Pons (tissue), 1 donor: ENCODE data around the gene SPATA9.
A peak's percentile ranks its signal among the peaks of the same experiment; 100 is the strongest.
"Not testable (repeated sequence)": the region's sequence is repeated elsewhere in the genome, so short reads cannot be mapped to it uniquely, and the experiment has no call there.

Experiments used
- DNase-seq: peaks from one replicate; pipeline ENCODE4 v3.0.0-alpha.2; 2016; ENCODE audit warnings: low spot score

Gene SPATA9

GRCh38 chr5:95717439-95717838 lies 34.6 kb upstream of the SPATA9 start:
- no peak for DNase-seq

GRCh38 chr5:95715799-95716461 lies 33.1 kb upstream of the SPATA9 start:
- no peak for DNase-seq

DNA sequence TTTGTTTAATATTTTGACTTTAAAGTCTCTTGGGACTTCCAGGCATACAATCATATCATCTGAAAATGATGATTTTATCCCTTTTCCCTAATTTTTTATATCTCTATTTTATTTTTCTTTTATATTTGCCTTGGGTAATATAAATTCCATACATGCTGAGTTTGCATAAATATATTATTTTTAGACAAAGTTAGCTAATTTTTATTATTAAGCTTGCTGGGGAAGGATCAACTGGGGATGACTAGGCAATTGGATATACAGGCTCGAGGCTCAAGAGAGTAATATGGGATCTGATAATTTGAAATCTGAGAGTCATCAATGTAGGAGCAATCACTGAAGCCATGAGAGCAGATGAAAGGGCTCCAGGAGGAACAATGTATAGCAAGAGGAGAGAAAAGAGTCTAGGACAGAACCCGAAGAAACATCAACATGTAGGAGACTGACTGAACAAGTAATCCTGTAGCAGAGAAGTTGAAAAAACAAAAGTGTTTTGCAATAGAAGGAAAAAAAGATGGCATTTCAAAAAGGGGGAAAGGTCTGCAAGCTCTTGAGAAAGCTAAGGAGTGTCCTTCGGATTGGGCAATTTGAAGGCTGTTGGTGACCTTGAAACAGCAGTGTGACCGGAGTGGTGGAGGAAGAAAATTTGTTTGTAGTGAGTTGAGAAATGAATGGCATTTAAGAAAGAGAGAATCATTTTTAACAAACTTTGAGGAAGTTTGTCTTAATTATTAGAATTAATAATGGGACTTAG lies 31.3 kb upstream of the SPATA9 start:
- DNase-seq = no peak

- DNase-seq = not testable (repeated sequence)
Observed at GRCh38 chr5:95713246-95713645, 30.5 kb upstream of the SPATA9 start.

- no peak for DNase-seq
Observed at GRCh38 chr5:95712347-95712958, 29.7 kb upstream of the SPATA9 start.

DNA sequence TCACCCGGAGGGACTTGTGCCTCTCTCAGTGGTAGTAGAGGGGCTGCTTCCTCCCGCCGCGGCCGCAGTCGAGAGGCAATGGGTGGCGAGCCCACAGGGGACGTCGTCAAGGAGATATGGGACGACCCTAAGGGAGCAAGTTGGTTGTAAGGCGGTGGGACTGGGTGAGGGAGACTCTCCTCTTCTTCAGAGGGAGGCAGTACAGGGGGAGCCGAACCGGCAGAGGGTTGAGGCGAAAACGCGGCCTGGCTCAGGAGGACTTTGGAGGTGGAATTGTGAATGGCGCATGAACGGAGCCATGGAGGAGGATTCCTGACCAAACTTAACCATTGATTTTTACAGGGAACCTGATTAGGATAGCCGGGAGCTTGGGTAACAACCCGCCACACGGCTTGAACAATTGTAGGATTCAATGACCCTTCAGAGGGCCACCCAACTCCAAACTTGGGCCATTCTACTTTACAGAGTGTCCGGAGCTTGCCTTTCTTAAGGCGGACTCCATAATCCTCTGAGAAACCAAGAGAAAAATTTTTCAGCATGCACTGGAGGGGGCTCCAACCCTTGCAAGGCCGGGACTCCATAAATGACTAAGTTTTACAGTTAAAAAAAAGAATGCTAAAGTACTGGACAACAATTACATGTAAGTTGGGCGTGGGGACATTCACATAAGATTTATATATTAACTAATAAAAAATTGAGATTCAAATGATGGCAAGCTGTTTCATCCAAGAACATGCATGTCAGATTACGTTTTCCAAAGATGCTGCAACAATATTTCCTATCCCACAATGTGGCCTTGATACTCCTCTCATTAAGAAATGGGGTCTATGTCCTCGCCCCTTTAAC lies 28.9 kb upstream of the SPATA9 start:
- no peak for DNase-seq

DNA sequence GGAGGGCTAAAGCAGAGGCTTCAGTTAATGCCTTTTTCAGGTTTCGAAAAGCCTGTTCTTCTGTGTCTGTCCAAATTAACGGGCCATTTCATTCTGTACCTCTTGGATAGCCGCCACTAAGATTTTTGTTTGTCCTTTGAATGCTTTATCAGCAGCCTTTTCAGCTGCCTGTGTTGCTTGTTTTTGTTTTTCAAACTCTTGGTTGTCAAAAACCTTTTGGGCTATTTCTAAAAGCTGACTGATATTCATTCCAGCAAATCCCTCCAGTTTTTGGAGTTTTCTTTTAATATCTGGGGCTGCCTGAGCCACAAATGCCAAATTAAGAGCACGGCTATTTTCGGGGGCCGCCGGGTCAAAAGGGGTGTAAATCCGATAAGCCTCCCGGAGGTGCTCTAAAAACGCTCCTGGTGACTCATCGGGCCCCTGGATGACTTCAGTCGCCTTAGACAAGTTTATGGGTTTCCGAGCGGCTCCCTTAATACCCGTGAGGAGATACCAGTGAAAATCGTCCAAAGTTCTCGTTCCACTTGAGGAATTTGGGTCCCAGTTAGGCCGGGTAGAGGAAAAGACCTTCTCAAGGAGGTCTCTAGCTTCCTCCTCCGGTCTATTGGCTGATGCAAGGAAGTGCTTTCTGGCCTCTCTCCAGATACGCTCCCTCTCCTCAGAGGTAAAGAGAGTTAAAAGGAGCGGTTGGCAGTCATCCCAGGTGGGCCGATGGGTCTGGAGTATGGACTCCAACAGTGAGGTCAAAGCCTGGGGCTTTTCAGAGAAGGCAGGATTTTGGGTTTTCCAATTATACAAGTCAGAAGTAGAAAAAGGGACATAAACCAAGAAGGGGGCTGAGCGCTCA lies 28.1 kb upstream of the SPATA9 start:
- not testable (repeated sequence) for DNase-seq

DNA sequence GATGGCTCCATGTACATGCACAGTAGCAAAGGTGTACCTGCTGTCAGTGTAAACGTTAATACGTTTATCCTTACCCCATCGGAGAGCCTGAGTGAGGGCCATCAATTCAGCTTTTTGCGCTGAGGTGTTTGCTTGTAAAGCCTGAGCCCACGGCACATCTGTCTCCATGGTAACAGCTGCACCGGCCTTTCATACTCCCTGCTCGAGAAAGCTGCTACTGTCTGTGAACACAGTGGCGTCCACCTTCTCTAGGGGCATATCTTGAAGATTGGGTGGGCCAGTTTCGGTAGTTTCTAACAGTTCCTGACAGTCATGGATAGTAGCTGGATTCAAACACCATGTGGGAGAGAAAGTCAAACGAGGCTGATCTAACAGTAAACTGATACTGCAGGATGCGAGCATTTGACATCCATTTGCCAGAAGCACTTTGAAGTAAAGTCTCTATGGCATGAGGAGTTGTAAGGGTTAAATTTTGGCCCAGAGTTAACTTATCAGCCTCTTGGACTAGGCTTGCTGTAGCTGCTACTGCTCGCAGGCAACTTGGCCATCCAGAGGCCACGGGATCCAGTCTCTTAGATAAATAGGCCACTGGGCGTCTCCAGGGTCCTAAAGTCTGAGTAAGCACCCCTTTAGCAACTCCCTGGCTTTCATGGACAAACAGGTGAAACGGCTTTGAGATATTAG lies 27.3 kb upstream of the SPATA9 start:
- peak; percentile 39 for DNase-seq

DNA sequence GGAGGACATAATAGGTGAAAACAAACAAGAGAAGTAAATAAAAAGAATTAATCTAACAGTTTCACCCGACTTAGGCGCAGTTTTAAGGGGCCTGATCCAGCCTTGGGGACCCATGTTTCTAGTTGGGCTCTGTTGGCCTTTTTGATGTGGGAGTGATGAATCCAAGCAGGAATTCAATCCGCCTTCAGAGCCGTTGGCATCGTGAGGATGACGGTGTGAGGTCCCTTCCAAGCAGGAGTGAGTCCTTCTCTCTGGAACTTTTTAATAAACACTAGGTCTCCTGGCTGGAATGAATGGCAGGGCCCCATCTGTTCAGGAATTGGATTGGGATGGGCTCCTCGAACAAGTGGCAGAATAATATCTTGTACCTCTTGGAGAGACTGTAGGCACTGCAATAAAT lies 26.1 kb upstream of the SPATA9 start:
- no peak for DNase-seq

- not testable (repeated sequence) for DNase-seq
Observed at GRCh38 chr5:95707534-95708188, 24.9 kb upstream of the SPATA9 start.

DNA sequence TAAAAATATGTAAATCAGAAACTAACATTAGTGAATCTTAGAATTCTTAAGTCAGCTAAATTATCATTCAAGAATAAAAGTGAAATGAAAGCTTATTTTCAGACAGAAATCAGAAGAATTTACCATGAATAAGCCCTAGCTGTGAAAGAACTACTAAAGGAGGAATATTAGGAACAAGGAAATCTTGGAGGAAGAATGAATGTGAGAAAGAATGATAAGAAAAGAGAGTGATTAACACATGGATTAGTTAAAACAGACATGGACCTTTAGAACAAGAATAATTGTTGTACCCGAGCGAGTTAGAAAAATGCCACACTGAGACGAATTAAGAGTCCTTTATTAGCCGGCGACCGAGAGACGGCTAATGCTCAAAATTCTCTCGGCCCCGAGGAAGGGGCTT lies 24.3 kb upstream of the SPATA9 start:
- no peak for DNase-seq

GRCh38 chr5:95706196-95706595 lies 23.4 kb upstream of the SPATA9 start:
- DNase-seq = not testable (repeated sequence)

DNA sequence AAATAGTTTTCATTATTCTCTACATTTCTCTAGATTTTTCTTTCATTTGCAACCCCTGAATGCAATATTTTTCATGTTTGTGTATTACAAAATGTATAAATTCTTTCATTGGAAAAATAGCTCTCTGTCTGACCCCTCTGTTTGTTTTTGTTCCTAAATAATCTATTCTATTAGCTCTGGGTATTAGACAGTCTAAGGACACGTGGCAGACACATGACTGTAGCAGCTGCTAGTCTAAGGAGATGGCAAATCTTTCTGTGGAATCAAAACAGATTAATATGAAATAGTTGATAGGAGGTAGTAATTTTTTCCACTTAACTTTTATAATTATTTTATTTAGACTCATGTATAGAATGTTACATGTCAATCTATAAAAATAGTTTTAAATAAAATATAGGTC lies 21.4 kb upstream of the SPATA9 start:
- peak; percentile 35 for DNase-seq

- no peak for DNase-seq
Observed at GRCh38 chr5:95701074-95701473, 18.3 kb upstream of the SPATA9 start.

GRCh38 chr5:95699337-95699736 lies 16.5 kb upstream of the SPATA9 start:
- DNase-seq = no peak

GRCh38 chr5:95697781-95698681 lies 15.2 kb upstream of the SPATA9 start:
- no peak for DNase-seq

DNA sequence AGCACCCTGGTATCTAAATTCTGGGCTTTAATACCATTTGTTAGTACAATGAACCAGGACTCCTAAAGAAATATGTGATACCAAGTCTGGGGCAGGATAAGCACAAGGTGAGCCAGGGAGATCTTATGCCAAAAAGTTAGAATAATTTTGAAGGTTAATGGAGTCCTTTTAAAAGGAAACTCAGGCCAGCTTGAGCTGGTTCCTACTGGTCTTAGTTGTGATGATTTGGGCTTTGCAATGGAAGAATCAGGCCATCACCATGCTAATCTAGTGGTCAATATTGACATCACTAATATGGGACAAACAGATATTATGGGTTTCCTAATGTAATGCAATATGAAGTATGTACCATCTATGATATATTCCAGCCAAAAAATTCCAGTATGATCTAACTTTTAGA lies 7.5 kb upstream of the SPATA9 start:
- DNase-seq = no peak

DNA sequence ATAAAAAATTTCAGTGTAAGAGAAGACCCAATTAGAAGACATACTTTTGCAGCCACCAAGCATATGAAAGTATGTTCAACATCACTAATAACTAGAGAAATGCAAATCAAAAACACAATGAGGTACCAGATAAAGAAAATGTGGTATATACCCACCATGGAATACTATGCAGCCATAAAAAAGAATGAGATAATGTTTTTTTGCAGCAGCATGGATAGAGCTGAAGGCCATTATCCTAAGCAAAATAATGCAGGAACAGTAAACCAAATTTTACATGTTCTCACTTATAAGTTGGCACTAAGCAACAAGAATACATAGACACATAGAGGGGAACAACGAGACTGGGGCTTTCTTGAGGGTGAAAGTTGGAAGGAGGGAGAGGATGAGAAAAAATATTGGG lies 6.9 kb upstream of the SPATA9 start:
- DNase-seq = no peak

DNA sequence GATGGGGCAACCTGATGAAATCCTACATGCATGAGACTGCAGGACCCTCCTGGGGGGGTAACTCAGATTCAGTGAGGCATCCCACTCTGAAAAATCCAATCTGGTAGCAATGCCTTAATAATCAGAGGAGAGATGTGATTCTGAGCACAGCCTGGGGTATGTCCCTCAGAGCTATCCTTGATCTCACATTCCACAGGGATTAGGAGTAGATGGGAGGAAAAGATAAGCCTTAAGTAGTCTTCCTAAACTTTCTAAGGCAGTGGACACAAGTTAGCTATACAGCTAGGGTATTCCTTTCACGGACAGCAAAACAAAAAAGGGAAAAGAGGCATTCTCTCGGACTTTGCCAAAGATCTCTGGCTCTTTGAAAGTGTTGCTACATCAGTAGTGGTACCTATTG lies 3.9 kb upstream of the SPATA9 start:
- no peak for DNase-seq
